H54 (cell line): ENCODE measurements around the gene AACS.

ENCODE experiments used
- DNase-seq: peaks from one replicate; pipeline ENCODE4 v3.0.0; 2011; ENCODE audit warnings: low spot score, mixed read lengths; ENCODE audit not compliant: insufficient read length
- FAIRE-seq: peaks from 3 replicates; lab custom pipeline; 2011; peaks lifted over from hg19 to GRCh38; lab: Jason Lieb, UNC
- POLR2A ChIP-seq: IDR thresholded peaks from 2 replicates; pipeline ENCODE4 v1.6.1; 2011; ENCODE audit warnings: low read depth, mild to moderate bottlenecking, low read length

AACS gene

GRCh38 chr12:125155366-125155765 is 90.1 kb downstream of the AACS start:
- no peak for TF ChIP-seq POLR2A
- DNase-seq (no peak), FAIRE-seq (no peak)

- no peak for FAIRE-seq
Measured at GRCh38 chr12:125157177-125157576, 91.9 kb downstream of the AACS start.

GRCh38 chr12:125159702-125160101 is 94.5 kb downstream of the AACS start:
- no peak for TF ChIP-seq POLR2A
- no peak for DNase-seq
- no peak for FAIRE-seq

More at GRCh38 chr12:125157177-125157576, 91.9 kb downstream of the AACS start:
- no peak for DNase-seq
- no peak for TF ChIP-seq POLR2A

- TF ChIP-seq POLR2A: no peak
- FAIRE-seq (no peak), DNase-seq (no peak)
Measured at GRCh38 chr12:125160281-125160955, 95.2 kb downstream of the AACS start.

- DNase-seq (no peak), FAIRE-seq (no peak)
- TF ChIP-seq POLR2A: no peak
Measured at GRCh38 chr12:125161712-125162022, 96.4 kb downstream of the AACS start.

- TF ChIP-seq POLR2A: no peak
- FAIRE-seq: no peak
- DNase-seq: no peak
Measured at GRCh38 chr12:125162489-125163028, 97.3 kb downstream of the AACS start.

GRCh38 chr12:125163148-125163547 is 97.9 kb downstream of the AACS start:
- no peak for DNase-seq
- FAIRE-seq: no peak
- no peak for TF ChIP-seq POLR2A

- FAIRE-seq: no peak
- no peak for TF ChIP-seq POLR2A
- no peak for DNase-seq
Measured at GRCh38 chr12:125164541-125164940, 99.3 kb downstream of the AACS start.

- TF ChIP-seq POLR2A: no peak
- no peak for FAIRE-seq
- no peak for DNase-seq
Measured at GRCh38 chr12:125166041-125166440, 100.8 kb downstream of the AACS start.

- FAIRE-seq (no peak), DNase-seq (no peak)
- no peak for TF ChIP-seq POLR2A
Measured at GRCh38 chr12:125167658-125168057, 102.4 kb downstream of the AACS start.

GRCh38 chr12:125169451-125169850 is 104.2 kb downstream of the AACS start:
- FAIRE-seq: no peak
- DNase-seq: no peak
- no peak for TF ChIP-seq POLR2A

GRCh38 chr12:125169870-125170269 is 104.6 kb downstream of the AACS start:
- no peak for TF ChIP-seq POLR2A
- FAIRE-seq: no peak
- DNase-seq: no peak

- DNase-seq (no peak), FAIRE-seq (no peak)
- TF ChIP-seq POLR2A: no peak
Measured at GRCh38 chr12:125171267-125171666, 106.0 kb downstream of the AACS start.

GRCh38 chr12:125172231-125172850 is 107.1 kb downstream of the AACS start:
- DNase-seq (no peak), FAIRE-seq (no peak)
- no peak for TF ChIP-seq POLR2A

GRCh38 chr12:125175576-125175975 is 110.3 kb downstream of the AACS start:
- TF ChIP-seq POLR2A: no peak
- FAIRE-seq (no peak), DNase-seq (no peak)

- TF ChIP-seq POLR2A: no peak
- DNase-seq: no peak
- no peak for FAIRE-seq
Measured at GRCh38 chr12:125178222-125178621, 113.0 kb downstream of the AACS start.
